GM12878 (cell line): ENCODE measurements around the gene GNAQ. TPM values are rescaled to one million over a fixed set of nuclear protein-coding genes. Genes with fewer than 3 reads are reported as not detected.

ENCODE experiments used
- ATAC-seq: fragments of 200-7000 bp; cut with Tn5 transposase; 3 replicates; pipeline ENCODE4 v1.9.1; 2020; ENCODE audit warnings: mild to moderate bottlenecking, moderate library complexity
- BruUV-seq: library from RNA; stranded (reverse); fragments of 400-500 nt; replicated peaks from 2 replicates; lab custom pipeline; 2021; lab: Mats Ljungman, UMichigan
- CTCF ChIA-PET: fragments of 300-600 bp; sonication (Branson Sonifier 250); formaldehyde crosslinking; extraction: SDS; loops from one replicate; lab custom pipeline; 2021; ENCODE audit warnings: inconsistent platforms; lab: Yijun Ruan, JAX
- POLR2A ChIA-PET: fragments of 350-600 bp; formaldehyde crosslinking; extraction: SDS; loops from one replicate; lab custom pipeline; 2021; ENCODE audit warnings: inconsistent platforms; lab: Charles Lee
- RAD21 ChIA-PET: fragments of 300-600 bp; sonication (Branson Sonifier 250); formaldehyde crosslinking; loops from one replicate; lab custom pipeline; 2023; ENCODE audit warnings: antibody characterized with exemption; ENCODE audit not compliant: unreplicated experiment; lab: Charles Lee
- SMC1A ChIA-PET: fragments of 300-600 bp; sonication (Branson Sonifier 250); formaldehyde crosslinking; loops from one replicate; lab custom pipeline; 2023; ENCODE audit not compliant: unreplicated experiment, uncharacterized antibody; lab: Charles Lee
- DNase-seq: peaks from one replicate; pipeline ENCODE4 v3.0.0-alpha.2; 2011; ENCODE audit warnings: low read depth, low spot score
- FAIRE-seq: peaks from 3 replicates; lab custom pipeline; 2011; peaks lifted over from hg19 to GRCh38; lab: Jason Lieb, UNC
- H2AFZ ChIP-seq: 2 replicates; pipeline ENCODE4 v1.6.0; 2011; ENCODE audit warnings: low read depth, low read length, control low read depth; ENCODE audit not compliant: control insufficient read depth
- H3K27ac ChIP-seq: 2 replicates; pipeline ENCODE4 v1.5.1; 2011; ENCODE audit warnings: control low read depth; ENCODE audit not compliant: control insufficient read depth, insufficient read depth
- H3K27me3 ChIP-seq, 2 experiments: replicated peaks in 1 of 2; 2 replicates each; pipeline versions ENCODE4 v1.6.0 to v1.6.1; 2011; ENCODE audit warnings: low read length in 1 of 2; ENCODE audit not compliant: control insufficient read depth in 2 of 2, insufficient read depth in 2 of 2
- H3K36me3 ChIP-seq, 2 experiments: 2 replicates each; pipeline ENCODE4 v1.5.1; 2011; ENCODE audit warnings: low read length in 1 of 2; ENCODE audit not compliant: control insufficient read depth in 2 of 2, insufficient read depth in 2 of 2
- H3K4me1 ChIP-seq: 2 replicates; pipeline ENCODE4 v1.6.1; 2011; ENCODE audit warnings: mild to moderate bottlenecking, low read length, moderate library complexity, mixed read lengths; ENCODE audit not compliant: control insufficient read depth, insufficient read depth
- H3K4me2 ChIP-seq: 2 replicates; pipeline ENCODE4 v1.6.0; 2011; ENCODE audit warnings: control low read depth; ENCODE audit not compliant: control insufficient read depth, insufficient read depth
- H3K4me3 ChIP-seq: fragments of 200-600 bp; sonication (generic); 2 replicates; pipeline ENCODE4 v1.5.1; 2016
- H3K79me2 ChIP-seq: 2 replicates; pipeline ENCODE4 v1.6.0; 2011; ENCODE audit warnings: low read length; ENCODE audit not compliant: control insufficient read depth, insufficient read depth
- H3K9ac ChIP-seq: 2 replicates; pipeline ENCODE4 v1.8.0; 2011; ENCODE audit warnings: low read length, control low read depth, mixed read lengths; ENCODE audit not compliant: control insufficient read depth, insufficient read depth
- H3K9me3 ChIP-seq: replicated peaks from 3 replicates; pipeline ENCODE4 v1.5.1; 2011; ENCODE audit warnings: mild to moderate bottlenecking, low read length; ENCODE audit not compliant: control insufficient read depth, insufficient read depth
- H4K20me1 ChIP-seq: 2 replicates; pipeline ENCODE4 v1.6.0; 2011; ENCODE audit not compliant: control insufficient read depth, insufficient read depth
- BACH1 ChIP-seq: fragments of 450-650 bp; IDR thresholded peaks from 2 replicates; pipeline ENCODE4 v1.6.1; 2017; ENCODE audit warnings: mild to moderate bottlenecking, borderline replicate concordance
- BRCA1 ChIP-seq: IDR thresholded peaks from 2 replicates; pipeline ENCODE4 v1.6.1; 2011; ENCODE audit warnings: low read depth, low read length, improper control_type of control experiment
- CREM ChIP-seq: IDR thresholded peaks from 2 replicates; pipeline ENCODE4 v1.6.1; 2014; ENCODE audit warnings: antibody characterized with exemption, low read depth
- E2F4 ChIP-seq: IDR thresholded peaks from 2 replicates; pipeline ENCODE4 v1.6.1; 2012; ENCODE audit warnings: low read depth, low read length, improper control_type of control experiment
- EP300 ChIP-seq, 2 experiments: fragments of 150-350 bp in 1 of 2; IDR thresholded peaks; 2 replicates each; pipeline ENCODE4 v1.6.1; 2011 to 2012; ENCODE audit warnings: low read depth in 2 of 2, low read length in 2 of 2, borderline replicate concordance in 1 of 2, improper control_type of control experiment in 1 of 2, inconsistent platforms in 1 of 2; ENCODE audit not compliant: control insufficient read depth in 1 of 2
- HCFC1 ChIP-seq: fragments of 150-350 bp; IDR thresholded peaks from 2 replicates; pipeline ENCODE4 v1.6.1; 2014; ENCODE audit warnings: low read length
- HDAC6 ChIP-seq: fragments of 200-600 bp; sonication (generic); IDR thresholded peaks from one replicate; pipeline ENCODE4 v1.8.0; 2017; ENCODE audit warnings: antibody characterized with exemption; ENCODE audit not compliant: unreplicated experiment
- IRF3 ChIP-seq: fragments of 450-650 bp; IDR thresholded peaks from 2 replicates; pipeline ENCODE4 v1.6.1; 2014; ENCODE audit warnings: mild to moderate bottlenecking
- MLLT1 ChIP-seq: fragments of 450-650 bp; IDR thresholded peaks from 2 replicates; pipeline ENCODE4 v1.6.1; 2016; ENCODE audit warnings: mild to moderate bottlenecking
- MYB ChIP-seq: fragments of 150-350 bp; IDR thresholded peaks from 2 replicates; pipeline ENCODE4 v1.6.1; 2014; ENCODE audit warnings: mild to moderate bottlenecking, low read depth, low read length, borderline replicate concordance
- NFYA ChIP-seq: IDR thresholded peaks from 2 replicates; pipeline ENCODE4 v1.6.1; 2011; ENCODE audit warnings: low read depth, mild to moderate bottlenecking, low read length, improper control_type of control experiment, borderline replicate concordance
- RAD51 ChIP-seq: fragments of 450-650 bp; IDR thresholded peaks from 2 replicates; pipeline ENCODE4 v1.6.1; 2016; ENCODE audit warnings: moderate library complexity, mild to moderate bottlenecking, inconsistent platforms
- RBBP5 ChIP-seq: fragments of 200-600 bp; sonication (generic); conservative IDR thresholded peaks from 2 replicates; pipeline ENCODE4 v1.6.1; 2016
- RELB ChIP-seq: fragments of 450-650 bp; IDR thresholded peaks from 2 replicates; pipeline ENCODE4 v1.6.1; 2017; ENCODE audit warnings: low read depth, mild to moderate bottlenecking, moderate library complexity
- SMAD5 ChIP-seq: IDR thresholded peaks from 2 replicates; pipeline ENCODE4 v1.6.1; 2016; ENCODE audit warnings: antibody characterized with exemption, low read depth
- ZNF24 ChIP-seq: fragments of 450-650 bp; IDR thresholded peaks from 2 replicates; pipeline ENCODE4 v1.6.1; 2017; ENCODE audit warnings: antibody characterized with exemption, mild to moderate bottlenecking
- WGBS: methylation state at CpG from one replicate; pipeline ENCODE4 v1.1.6; 2016; ENCODE audit warnings: low lambda C conversion rate; ENCODE audit not compliant: insufficient replicate concordance, insufficient coverage; ENCODE audit errors: missing lambda C conversion rate; 5-methylcytosine and 5-hydroxymethylcytosine counted together
- in situ Hi-C: fragments of 300-500 bp; cut with MboI; formaldehyde crosslinking; loops from 9 replicates; pipeline ENCODE4 v1.14.3; 2018; ENCODE audit warnings: mixed read lengths
- intact Hi-C: fragments of 100-400 bp; cut with micrococcal nuclease; formaldehyde crosslinking; loops from one replicate; pipeline ENCODE4 v1.14.2; 2022; ENCODE audit not compliant: unreplicated experiment
- polyA plus RNA-seq, 11 experiments: library from polyadenylated mRNA; depleted of rRNA in 4 of 11; unstranded in 6 of 11; stranded (reverse) in 5 of 11; fragments of >200 nt; fragmentation: Nextera tagmentation in 4 of 11; fragmentation: Illumina TruSeq in 1 of 11; extraction: Ambion mirVana in 4 of 11; extraction: Trizol in 1 of 11; gene quantifications; 1 replicate in 1 of 11; 2 replicates in 10 of 11; pipeline versions ENCODE4 v1.2.1 to v1.2.3, GENCODE V29; 2011 to 2016; ENCODE audit warnings: inconsistent platforms in 2 of 11, missing spikeins in 2 of 11, low read depth in 1 of 11
- total RNA-seq, 4 experiments: library from RNA; depleted of rRNA in 3 of 4; stranded (reverse); fragments of >200 nt in 3 of 4; fragmentation: Illumina TruSeq in 1 of 4; extraction: Trizol in 1 of 4; gene quantifications; 2 replicates each; pipeline versions ENCODE4 v1.2.1 to v1.2.3, GENCODE V29; 2013 to 2021

Gene GNAQ
- total and polyA plus RNA-seq, 10 of the 15 experiments (the other 5 are each of a cell fraction or from before 2014, with no cell fraction given): 0.15 to 47.2 (median 0.49) TPM

GRCh38 chr9:77673941-77674791, 357.4 kb downstream of the GNAQ start:
- WGBS: 31% methylated on average over 10 of the region's 10 CpGs
- H3K4me2 ChIP-seq: no peak overlapping the region
- TF ChIP-seq EP300 (IDR thresholded peaks at IDR 0.05; ENCODE audit: borderline replicate concordance in 1 of 2, control insufficient read depth in 1 of 2, low read depth in 2 of 2, low read length in 2 of 2) (no peak), SMAD5 (no peak), MYB (no peak), ZNF24 (no peak), CREM (no peak), BACH1 (no peak), E2F4 (no peak), NFYA (no peak), HDAC6 (no peak), HCFC1 (no peak), RBBP5 (no peak), RELB (no peak), BRCA1 (no peak), IRF3 (no peak), MLLT1 (no peak), RAD51 (no peak)

More at GRCh38 chr9:77673941-77674791, 357.4 kb downstream of the GNAQ start:
- H4K20me1 ChIP-seq: no peaks in the 10 kb centered on the region
- no peak overlapping the region for H3K27ac ChIP-seq
- in situ Hi-C loops (no loop called here), intact Hi-C loops (no loop called here)
- ChIA-PET SMC1A (interaction anchor here (0.6 to 1.3 kb wide), 2 partner anchors 361 to 935 kb away, joined by 3 to 7 read pairs; no protein-coding TSS in a partner anchor), POLR2A (no interaction called here), CTCF (interaction anchor here (0.8 to 1.9 kb wide), 3 partner anchors 217 to 361 kb away, joined by 3 to 6 read pairs (median 4); no protein-coding TSS in a partner anchor), RAD21 (interaction anchor here (1.0 kb wide), 1 partner anchor 44 kb away, joined by 3 read pairs; no protein-coding TSS in a partner anchor)
- no peaks in the 10 kb centered on the region for H3K4me1 ChIP-seq
- no peaks in the 10 kb centered on the region for H3K9me3 ChIP-seq
- no peaks in the 10 kb centered on the region for H3K79me2 ChIP-seq
- H3K36me3 ChIP-seq: no peaks in the 10 kb centered on the region
- H2AFZ ChIP-seq: no peak overlapping the region
- BruUV-seq: no TSS peak
- H3K27me3 ChIP-seq: no peaks in the 10 kb centered on the region; a peak in 1 of 4 replicates
- no peak overlapping the region for H3K4me3 ChIP-seq
- H3K9ac ChIP-seq: no peak overlapping the region
- DNase-seq (no peak), ATAC-seq (no peak), FAIRE-seq (no peak)
